ENCODE data around the gene BAG3.

GRCh38 chr10:119659951-119660350, 8.8 kb downstream of the BAG3 start:
- TF ChIP-seq, protein P1, sequence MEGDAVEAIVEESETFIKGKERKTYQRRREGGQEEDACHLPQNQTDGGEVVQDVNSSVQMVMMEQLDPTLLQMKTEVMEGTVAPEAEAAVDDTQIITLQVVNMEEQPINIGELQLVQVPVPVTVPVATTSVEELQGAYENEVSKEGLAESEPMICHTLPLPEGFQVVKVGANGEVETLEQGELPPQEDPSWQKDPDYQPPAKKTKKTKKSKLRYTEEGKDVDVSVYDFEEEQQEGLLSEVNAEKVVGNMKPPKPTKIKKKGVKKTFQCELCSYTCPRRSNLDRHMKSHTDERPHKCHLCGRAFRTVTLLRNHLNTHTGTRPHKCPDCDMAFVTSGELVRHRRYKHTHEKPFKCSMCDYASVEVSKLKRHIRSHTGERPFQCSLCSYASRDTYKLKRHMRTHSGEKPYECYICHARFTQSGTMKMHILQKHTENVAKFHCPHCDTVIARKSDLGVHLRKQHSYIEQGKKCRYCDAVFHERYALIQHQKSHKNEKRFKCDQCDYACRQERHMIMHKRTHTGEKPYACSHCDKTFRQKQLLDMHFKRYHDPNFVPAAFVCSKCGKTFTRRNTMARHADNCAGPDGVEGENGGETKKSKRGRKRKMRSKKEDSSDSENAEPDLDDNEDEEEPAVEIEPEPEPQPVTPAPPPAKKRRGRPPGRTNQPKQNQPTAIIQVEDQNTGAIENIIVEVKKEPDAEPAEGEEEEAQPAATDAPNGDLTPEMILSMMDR (IDR thresholded peaks at IDR 0.05 in 8 of 11, conservative IDR thresholded peaks at IDR 0.05 in 3 of 11) = no peak
- peak in 1 of 3 donors; percentile 11 for TF ChIP-seq POLR2AphosphoS5 (IDR thresholded peaks at IDR 0.05)
- TF ChIP-seq POLR2A (IDR thresholded peaks at IDR 0.05) = no peak
